ENCODE results near the gene PDIA5. TPM values are rescaled to one million over a fixed set of nuclear protein-coding genes. Genes with fewer than 3 reads are reported as not detected.

The PDIA5 gene
- polyA plus RNA-seq (ENCODE audit: insufficient read length) = 32.4 TPM
- long read RNA-seq, donor 1, transcript PDIA5-201 (17 exons, 1,799 nt) = major isoform, 6 of 6 reads
- long read RNA-seq, donor 1, partial matches to known transcripts = 0 of 6 reads
- long read RNA-seq, donor 1, other reads (novel, unspliced or antisense) = 0 of 6 reads
- long read RNA-seq, donor 2, partial matches to known transcripts = 0 of 3 reads
- long read RNA-seq, donor 2, other reads (novel, unspliced or antisense) = 0 of 3 reads
- long read RNA-seq, donor 3, partial matches to known transcripts = 0 of 4 reads
- long read RNA-seq, donor 3, other reads (novel, unspliced or antisense) = 0 of 4 reads
- long read RNA-seq, donor 4 = 0 reads
- long read RNA-seq, donor 5, transcript PDIA5-201 (17 exons, 1,799 nt) = major isoform, 16 of 17 reads
- long read RNA-seq, donor 5, partial matches to known transcripts = 0 of 17 reads
- long read RNA-seq, donor 5, other reads (novel, unspliced or antisense) = 0 of 17 reads
- long read RNA-seq, donor 6, transcript PDIA5-201 (17 exons, 1,799 nt) = major isoform, 10 of 15 reads
- long read RNA-seq, donor 6, partial matches to known transcripts = 5 of 15 reads
- long read RNA-seq, donor 6, other reads (novel, unspliced or antisense) = 0 of 15 reads
- long read RNA-seq, donor 7, transcript PDIA5-201 (17 exons, 1,799 nt) = major isoform, 7 of 8 reads
- long read RNA-seq, donor 7, partial matches to known transcripts = 0 of 8 reads
- long read RNA-seq, donor 7, other reads (novel, unspliced or antisense) = 0 of 8 reads
- long read RNA-seq, donor 8, partial matches to known transcripts = 0 of 3 reads
- long read RNA-seq, donor 8, other reads (novel, unspliced or antisense) = 0 of 3 reads

- peak; percentile 81 for DNase-seq
These were observed at the start of gene PDIA5 for GRCh38 chr3:123066896-123067688. Gene PDIA5 (plus strand): TSS chr3:123067025. CDS start chr3:123067165, 140 bp downstream.

GRCh38 chr3:123018683-123019082 is 48.1 kb upstream of the PDIA5 start:
- no peak for DNase-seq

GRCh38 chr3:123019161-123019560 is 47.7 kb upstream of the PDIA5 start:
- DNase-seq = no peak

- no peak for DNase-seq
These were observed 47.2 kb upstream of the PDIA5 start for GRCh38 chr3:123019591-123019990.

GRCh38 chr3:123020709-123021108 is 46.1 kb upstream of the PDIA5 start:
- no peak for DNase-seq

- DNase-seq = no peak
These were observed 45.4 kb upstream of the PDIA5 start for GRCh38 chr3:123021388-123021787.

GRCh38 chr3:123021996-123022510 is 44.8 kb upstream of the PDIA5 start:
- no peak for DNase-seq

GRCh38 chr3:123024056-123024455 is 42.8 kb upstream of the PDIA5 start:
- DNase-seq = no peak

GRCh38 chr3:123025642-123026521 is 40.9 kb upstream of the PDIA5 start:
- DNase-seq = no peak

- no peak for DNase-seq
These were observed 40.1 kb upstream of the PDIA5 start for GRCh38 chr3:123026565-123027291.

- DNase-seq = peak; percentile 67
These were observed 39.3 kb upstream of the PDIA5 start, which contains the start of gene SEMA5B for GRCh38 chr3:123027292-123028232. Gene SEMA5B (minus strand): TSS chr3:123027763. CDS start chr3:122961263, 66,500 bp downstream.

GRCh38 chr3:123028233-123028828 is 38.5 kb upstream of the PDIA5 start:
- peak; percentile 78 for DNase-seq

GRCh38 chr3:123031051-123031450 is 35.8 kb upstream of the PDIA5 start:
- DNase-seq = no peak

- no peak for DNase-seq
These were observed 34.8 kb upstream of the PDIA5 start for GRCh38 chr3:123032057-123032456.

GRCh38 chr3:123034120-123034519 is 32.7 kb upstream of the PDIA5 start:
- DNase-seq = no peak

- no peak for DNase-seq
These were observed 31.8 kb upstream of the PDIA5 start for GRCh38 chr3:123034996-123035395.

- no peak for DNase-seq
These were observed 30.3 kb upstream of the PDIA5 start for GRCh38 chr3:123036352-123037014.

- no peak for DNase-seq
These were observed 29.8 kb upstream of the PDIA5 start for GRCh38 chr3:123037015-123037375.

All from left kidney (tissue), 8 donors.